GM18861 (cell line): ENCODE data around the gene HSPA9.

Source experiments
- ATAC-seq: cut with Tn5 transposase; IDR thresholded peaks from one replicate; pipeline ENCODE4 v1.9.1; 2021; ENCODE audit not compliant: unreplicated experiment

HSPA9 gene

GRCh38 chr5:138575194-138576015, at the start of gene HSPA9:
TSS of gene HSPA9 (minus strand) at chr5:138575401. CDS start at chr5:138575318, 83 bp downstream.
- ATAC-seq: peak; percentile 77

GRCh38 chr5:138623053-138623452, 47.9 kb upstream of the HSPA9 start:
- no peak for ATAC-seq

- ATAC-seq: no peak
Measured at GRCh38 chr5:138622051-138622450, 46.9 kb upstream of the HSPA9 start.

- ATAC-seq: no peak
Measured at GRCh38 chr5:138620663-138621224, 45.5 kb upstream of the HSPA9 start.

GRCh38 chr5:138616508-138616907, 41.3 kb upstream of the HSPA9 start:
- ATAC-seq: no peak

- ATAC-seq: no peak
Measured at GRCh38 chr5:138615461-138615860, 40.3 kb upstream of the HSPA9 start.

- ATAC-seq: no peak
Measured at GRCh38 chr5:138611678-138612218, 36.5 kb upstream of the HSPA9 start.

GRCh38 chr5:138610918-138611677, 35.9 kb upstream of the HSPA9 start:
- no peak for ATAC-seq

- ATAC-seq: no peak
Measured at GRCh38 chr5:138610415-138610917, 35.3 kb upstream of the HSPA9 start.

GRCh38 chr5:138606378-138607064, 31.3 kb upstream of the HSPA9 start:
- no peak for ATAC-seq

GRCh38 chr5:138605254-138605972, 30.2 kb upstream of the HSPA9 start:
- peak; percentile 74 for ATAC-seq

GRCh38 chr5:138604176-138604785, 29.1 kb upstream of the HSPA9 start:
- ATAC-seq: no peak

- no peak for ATAC-seq
Measured at GRCh38 chr5:138603249-138603920, 28.2 kb upstream of the HSPA9 start.

- no peak for ATAC-seq
Measured at GRCh38 chr5:138602371-138603000, 27.3 kb upstream of the HSPA9 start.

GRCh38 chr5:138601444-138601843, 26.2 kb upstream of the HSPA9 start:
- ATAC-seq: no peak

- ATAC-seq: no peak
Measured at GRCh38 chr5:138600446-138600845, 25.2 kb upstream of the HSPA9 start.

- ATAC-seq: no peak
Measured at GRCh38 chr5:138597661-138598400, 22.6 kb upstream of the HSPA9 start.
